A549 (cell line): ENCODE measurements around the gene SUMF1. TPM values are rescaled to one million over a fixed set of nuclear protein-coding genes. Genes with fewer than 3 reads are reported as not detected.

ENCODE experiments used
- ATAC-seq, 2 experiments: fragments of 200-7000 bp in 1 of 2; fragments of >200 bp in 1 of 2; cut with Nextera tagmentation in 1 of 2; cut with Tn5 transposase in 1 of 2; 3 replicates each; pipeline versions ENCODE4 v1.8.0 to v1.9.1; 2018 to 2020; ENCODE audit warnings: mild to moderate bottlenecking in 1 of 2, moderate library complexity in 1 of 2
- CTCF ChIA-PET: fragments of 300-600 bp; sonication (Branson Sonifier 250); formaldehyde crosslinking; extraction: SDS; loops from one replicate; lab custom pipeline; 2021; ENCODE audit warnings: antibody characterized with exemption, inconsistent platforms; lab: Yijun Ruan, JAX
- POLR2A ChIA-PET: fragments of 350-600 bp; formaldehyde crosslinking; extraction: SDS; loops from one replicate; lab custom pipeline; 2021; ENCODE audit warnings: antibody characterized with exemption, inconsistent platforms; lab: Yijun Ruan, JAX
- DNase-seq, 2 experiments: peaks; one replicate each; pipeline versions ENCODE4 v3.0.0 to v3.0.0-alpha.2; 2011 to 2016; ENCODE audit warnings: low read depth in 1 of 2, low spot score in 1 of 2
- FAIRE-seq: peaks from 2 replicates; lab custom pipeline; 2011; peaks lifted over from hg19 to GRCh38; lab: Jason Lieb, UNC
- H3K27ac ChIP-seq, 2 experiments: fragments of >200 bp; sonication (Bioruptor Twin); formaldehyde crosslinking; 3 replicates each; pipeline ENCODE4 v1.5.1; 2016 to 2017
- H3K4me1 ChIP-seq: fragments of >200 bp; sonication (Bioruptor Twin); formaldehyde crosslinking; 3 replicates; pipeline ENCODE4 v1.6.1; 2016
- H3K4me2 ChIP-seq: fragments of >200 bp; sonication (Bioruptor Twin); formaldehyde crosslinking; 3 replicates; pipeline ENCODE4 v1.6.1; 2016
- H3K4me3 ChIP-seq: fragments of >200 bp; sonication (Bioruptor Twin); formaldehyde crosslinking; 3 replicates; pipeline ENCODE4 v1.5.1; 2016
- H3K9me3 ChIP-seq: fragments of >200 bp; sonication (Bioruptor Twin); formaldehyde crosslinking; 3 replicates; pipeline ENCODE4 v1.6.1; 2016
- CBX8 ChIP-seq: fragments of 200-600 bp; sonication (generic); IDR thresholded peaks from 2 replicates; pipeline ENCODE4 v1.6.1; 2016
- CEBPB ChIP-seq, 2 experiments: fragments of >200 bp in 1 of 2; sonication (Bioruptor Twin) in 1 of 2; formaldehyde crosslinking in 1 of 2; IDR thresholded peaks; 2 replicates each; pipeline ENCODE4 v1.6.1; 2012 to 2016
- CHD4 ChIP-seq: fragments of 200-600 bp; sonication (generic); IDR thresholded peaks from 2 replicates; pipeline ENCODE4 v1.6.1; 2016; ENCODE audit warnings: antibody characterized with exemption, mild to moderate bottlenecking, borderline replicate concordance
- EHMT2 ChIP-seq: fragments of 200-600 bp; sonication (generic); IDR thresholded peaks from 2 replicates; pipeline ENCODE4 v1.6.1; 2016; ENCODE audit warnings: antibody characterized with exemption, low read depth, mild to moderate bottlenecking, moderate library complexity
- ELK1 ChIP-seq: fragments of 150-350 bp; IDR thresholded peaks from 2 replicates; pipeline ENCODE4 v1.6.1; 2014; ENCODE audit warnings: low read depth, mild to moderate bottlenecking, low read length
- EP300 ChIP-seq, 2 experiments: fragments of >200 bp; sonication (Bioruptor Twin); formaldehyde crosslinking; IDR thresholded peaks; 2 replicates in 1 of 2; 3 replicates in 1 of 2; pipeline ENCODE4 v1.6.1; 2016 to 2017
- FOSB ChIP-seq: fragments of 250-450 bp; sonication (Bioruptor Pico); IDR thresholded peaks from 2 replicates; pipeline ENCODE4 v1.5.0; 2020; ENCODE audit warnings: mild to moderate bottlenecking, moderate library complexity
- HDAC2 ChIP-seq: fragments of 200-600 bp; sonication (generic); IDR thresholded peaks from 2 replicates; pipeline ENCODE4 v1.6.1; 2016
- HEYL ChIP-seq: fragments of 250-450 bp; sonication (Bioruptor Pico); IDR thresholded peaks from 2 replicates; pipeline ENCODE4 v1.8.0; 2021; ENCODE audit warnings: mild to moderate bottlenecking, moderate library complexity
- HOXB5 ChIP-seq: fragments of 250-450 bp; sonication (Bioruptor Pico); IDR thresholded peaks from 2 replicates; pipeline ENCODE4 v1.5.0; 2020; ENCODE audit warnings: mild to moderate bottlenecking, moderate library complexity
- JUN ChIP-seq, 2 experiments: fragments of >200 bp; sonication (Bioruptor Twin); formaldehyde crosslinking; IDR thresholded peaks; 2 replicates in 1 of 2; 3 replicates in 1 of 2; pipeline ENCODE4 v1.6.1; 2016 to 2017
- JUNB ChIP-seq: fragments of >200 bp; sonication (Bioruptor Twin); formaldehyde crosslinking; IDR thresholded peaks from 2 replicates; pipeline ENCODE4 v1.6.1; 2016
- KDM1A ChIP-seq: fragments of 200-600 bp; sonication (generic); IDR thresholded peaks from 2 replicates; pipeline ENCODE4 v1.6.1; 2016; ENCODE audit warnings: low read depth, mild to moderate bottlenecking
- MYC ChIP-seq: IDR thresholded peaks from 2 replicates; pipeline ENCODE4 v1.6.1; 2012; ENCODE audit warnings: mild to moderate bottlenecking, inconsistent platforms, low read length, improper control_type of control experiment, borderline replicate concordance
- NPAS2 ChIP-seq: fragments of 250-450 bp; sonication (Bioruptor Pico); IDR thresholded peaks from 2 replicates; pipeline ENCODE4 v1.8.0; 2022; ENCODE audit warnings: mild to moderate bottlenecking, moderate library complexity, borderline replicate concordance
- NR3C1 ChIP-seq: fragments of >200 bp; sonication (Bioruptor Twin); formaldehyde crosslinking; IDR thresholded peaks from 3 replicates; pipeline ENCODE4 v1.6.1; 2017
- PHF8 ChIP-seq: fragments of 200-600 bp; sonication (generic); IDR thresholded peaks from 2 replicates; pipeline ENCODE4 v1.6.1; 2016; ENCODE audit warnings: low read depth, mild to moderate bottlenecking, antibody characterized with exemption, moderate library complexity, borderline replicate concordance
- RAD21 ChIP-seq, 2 experiments: fragments of >200 bp in 1 of 2; sonication (Bioruptor Twin) in 1 of 2; formaldehyde crosslinking in 1 of 2; IDR thresholded peaks in 1 of 2; conservative IDR thresholded peaks in 1 of 2; 2 replicates in 1 of 2; 3 replicates in 1 of 2; pipeline ENCODE4 v1.6.1; 2012 to 2018; ENCODE audit warnings: inconsistent platforms in 1 of 2
- RNF2 ChIP-seq: fragments of 200-600 bp; sonication (generic); IDR thresholded peaks from 2 replicates; pipeline ENCODE4 v1.6.1; 2016; ENCODE audit warnings: low read depth, mild to moderate bottlenecking, antibody characterized with exemption, moderate library complexity, borderline replicate concordance
- SMC3 ChIP-seq: fragments of >200 bp; sonication (Bioruptor Twin); formaldehyde crosslinking; IDR thresholded peaks from 3 replicates; pipeline ENCODE4 v1.6.1; 2018; ENCODE audit warnings: inconsistent platforms
- ZNF302 ChIP-seq: fragments of 250-450 bp; sonication (Bioruptor Pico); IDR thresholded peaks from 2 replicates; pipeline ENCODE4 v1.9.0; 2021; ENCODE audit warnings: inconsistent platforms, mild to moderate bottlenecking, moderate library complexity
- WGBS: methylation state at CpG from one replicate; pipeline ENCODE4 v1.1.6; 2017; ENCODE audit errors: missing lambda C conversion rate; 5-methylcytosine and 5-hydroxymethylcytosine counted together
- polyA plus RNA-seq, 4 experiments: library from polyadenylated mRNA; depleted of rRNA in 3 of 4; stranded (reverse); fragments of >200 nt; fragmentation: RNase III in 1 of 4; extraction: RNeasy Plus Mini Kit Qiagen cat#74134 plus additional on column Dnase treatment in 1 of 4; gene quantifications; 2 replicates in 3 of 4; 3 replicates in 1 of 4; pipeline ENCODE4 v1.2.3, GENCODE V29; 2011 to 2017
- TF ChIP-seq, protein P1 (sequence below): fragments of 450-650 bp; IDR thresholded peaks from 2 replicates; pipeline ENCODE4 v1.6.1; 2014; ENCODE audit warnings: antibody characterized with exemption
- TF ChIP-seq, protein P2 (sequence below): IDR thresholded peaks from 2 replicates; pipeline ENCODE4 v1.6.1; 2012
- TF ChIP-seq, protein P3 (sequence below): IDR thresholded peaks from 2 replicates; pipeline ENCODE4 v1.6.1; 2012
- TF ChIP-seq, protein P4 (sequence below): IDR thresholded peaks from 2 replicates; pipeline ENCODE4 v1.6.1; 2012; ENCODE audit warnings: low read depth, borderline replicate concordance
- TF ChIP-seq, protein P5 (sequence below): fragments of 200-600 bp; sonication (generic); IDR thresholded peaks from 2 replicates; pipeline ENCODE4 v1.6.1; 2016; ENCODE audit warnings: antibody characterized with exemption, mild to moderate bottlenecking, moderate library complexity

SUMF1 gene
- polyA plus RNA-seq, 2 of the 4 experiments (the other 2 are of a cell fraction): 20.9 to 25.4 TPM

GRCh38 chr3:4504340-4505261 is 37.5 kb upstream of the SUMF1 start:
- TF ChIP-seq NR3C1: no peak
- TF ChIP-seq RNF2: no peak
- no peak for TF ChIP-seq CEBPB (IDR thresholded peaks at IDR 0.05)
- TF ChIP-seq CHD4: no peak
- TF ChIP-seq, protein P1, sequence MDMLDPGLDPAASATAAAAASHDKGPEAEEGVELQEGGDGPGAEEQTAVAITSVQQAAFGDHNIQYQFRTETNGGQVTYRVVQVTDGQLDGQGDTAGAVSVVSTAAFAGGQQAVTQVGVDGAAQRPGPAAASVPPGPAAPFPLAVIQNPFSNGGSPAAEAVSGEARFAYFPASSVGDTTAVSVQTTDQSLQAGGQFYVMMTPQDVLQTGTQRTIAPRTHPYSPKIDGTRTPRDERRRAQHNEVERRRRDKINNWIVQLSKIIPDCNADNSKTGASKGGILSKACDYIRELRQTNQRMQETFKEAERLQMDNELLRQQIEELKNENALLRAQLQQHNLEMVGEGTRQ: no peak
- no peak for TF ChIP-seq HEYL (CRISPR knock-in tag)
- no peak for TF ChIP-seq JUN (IDR thresholded peaks at IDR 0.05)
- no peak for TF ChIP-seq HDAC2
- TF ChIP-seq NPAS2 (CRISPR knock-in tag): no peak
- no peak for TF ChIP-seq EHMT2
- TF ChIP-seq, protein P2, sequence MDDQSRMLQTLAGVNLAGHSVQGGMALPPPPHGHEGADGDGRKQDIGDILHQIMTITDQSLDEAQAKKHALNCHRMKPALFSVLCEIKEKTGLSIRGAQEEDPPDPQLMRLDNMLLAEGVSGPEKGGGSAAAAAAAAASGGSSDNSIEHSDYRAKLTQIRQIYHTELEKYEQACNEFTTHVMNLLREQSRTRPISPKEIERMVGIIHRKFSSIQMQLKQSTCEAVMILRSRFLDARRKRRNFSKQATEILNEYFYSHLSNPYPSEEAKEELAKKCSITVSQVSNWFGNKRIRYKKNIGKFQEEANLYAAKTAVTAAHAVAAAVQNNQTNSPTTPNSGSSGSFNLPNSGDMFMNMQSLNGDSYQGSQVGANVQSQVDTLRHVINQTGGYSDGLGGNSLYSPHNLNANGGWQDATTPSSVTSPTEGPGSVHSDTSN: no peak
- TF ChIP-seq ZNF302 (CRISPR knock-in tag): no peak
- TF ChIP-seq KDM1A: no peak
- no peak for TF ChIP-seq FOSB (CRISPR knock-in tag)
- no peak for TF ChIP-seq RAD21 (conservative IDR thresholded peaks at IDR 0.05 in 1 of 2, IDR thresholded peaks at IDR 0.05 in 1 of 2)
- TF ChIP-seq ELK1: no peak
- TF ChIP-seq EP300 (IDR thresholded peaks at IDR 0.05): no peak
- TF ChIP-seq, protein P3, sequence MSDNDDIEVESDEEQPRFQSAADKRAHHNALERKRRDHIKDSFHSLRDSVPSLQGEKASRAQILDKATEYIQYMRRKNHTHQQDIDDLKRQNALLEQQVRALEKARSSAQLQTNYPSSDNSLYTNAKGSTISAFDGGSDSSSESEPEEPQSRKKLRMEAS: no peak
- no peak for TF ChIP-seq HOXB5 (CRISPR knock-in tag)
- TF ChIP-seq, protein P4, sequence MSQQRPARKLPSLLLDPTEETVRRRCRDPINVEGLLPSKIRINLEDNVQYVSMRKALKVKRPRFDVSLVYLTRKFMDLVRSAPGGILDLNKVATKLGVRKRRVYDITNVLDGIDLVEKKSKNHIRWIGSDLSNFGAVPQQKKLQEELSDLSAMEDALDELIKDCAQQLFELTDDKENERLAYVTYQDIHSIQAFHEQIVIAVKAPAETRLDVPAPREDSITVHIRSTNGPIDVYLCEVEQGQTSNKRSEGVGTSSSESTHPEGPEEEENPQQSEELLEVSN: no peak
- WGBS: 72% methylated on average over 14 of the region's 14 CpGs
- no peak for ATAC-seq
- ChIA-PET POLR2A (interaction anchor here (0.5 to 1.6 kb wide), 2 partner anchors 11 kb away, joined by 3 to 9 read pairs; partner anchors contain the start of gene ITPR1), CTCF (interaction anchor here (1.0 kb wide), 1 partner anchor 21 kb away, joined by 3 read pairs; no protein-coding TSS in a partner anchor)
- no peak for DNase-seq
- no peak for FAIRE-seq
- H3K4me2 ChIP-seq: no peak overlapping the region
- H3K4me1 ChIP-seq: no peaks in the 10 kb centered on the region
- H3K27ac ChIP-seq: no peak overlapping the region
- H3K9me3 ChIP-seq: no peaks in the 10 kb centered on the region
- no peak overlapping the region for H3K4me3 ChIP-seq

DNA sequence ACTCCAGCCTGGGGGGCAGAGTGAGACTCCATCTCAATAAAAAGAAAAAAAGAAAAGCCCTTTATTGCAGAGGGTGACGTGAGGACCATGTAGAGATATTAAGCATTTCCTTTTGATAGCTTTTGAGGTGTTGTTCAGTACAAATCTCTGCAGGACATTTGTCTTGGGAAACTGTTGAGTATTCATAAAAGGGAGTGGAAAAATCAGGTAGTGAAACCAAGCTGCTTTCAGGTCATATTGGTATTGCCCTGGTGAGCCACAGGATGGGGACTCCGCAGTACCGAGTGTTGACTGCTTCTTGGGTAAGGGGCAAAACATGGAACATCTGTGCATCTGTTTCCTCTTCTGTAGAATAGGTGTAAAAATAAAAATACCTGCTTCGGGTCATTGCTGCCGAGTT is 36.0 kb upstream of the SUMF1 start:
- Histone ChIP-seq H3K9me3 (no peaks in the 10 kb centered on the region), H3K4me1 (no peaks in the 10 kb centered on the region), H3K4me3 (no peak overlapping the region), H3K4me2 (no peak overlapping the region), H3K27ac (no peak overlapping the region)
- no peak for FAIRE-seq
- POLR2A ChIA-PET: interaction anchor here (2.0 kb wide), 1 partner anchor 10 kb away, joined by 10 read pairs; the partner anchor contains the start of gene ITPR1
- 82% methylated on average over 5 of the region's 5 CpGs for WGBS
- ATAC-seq: no peak
- no peak for DNase-seq
- CTCF ChIA-PET: interaction anchor here (1.0 kb wide), 1 partner anchor 131 kb away, joined by 3 read pairs; no protein-coding TSS in a partner anchor
- TF ChIP-seq NR3C1 (no peak), MYC (no peak), JUNB (no peak), PHF8 (no peak), SMC3 (no peak), CBX8 (no peak)
- TF ChIP-seq, protein P5, sequence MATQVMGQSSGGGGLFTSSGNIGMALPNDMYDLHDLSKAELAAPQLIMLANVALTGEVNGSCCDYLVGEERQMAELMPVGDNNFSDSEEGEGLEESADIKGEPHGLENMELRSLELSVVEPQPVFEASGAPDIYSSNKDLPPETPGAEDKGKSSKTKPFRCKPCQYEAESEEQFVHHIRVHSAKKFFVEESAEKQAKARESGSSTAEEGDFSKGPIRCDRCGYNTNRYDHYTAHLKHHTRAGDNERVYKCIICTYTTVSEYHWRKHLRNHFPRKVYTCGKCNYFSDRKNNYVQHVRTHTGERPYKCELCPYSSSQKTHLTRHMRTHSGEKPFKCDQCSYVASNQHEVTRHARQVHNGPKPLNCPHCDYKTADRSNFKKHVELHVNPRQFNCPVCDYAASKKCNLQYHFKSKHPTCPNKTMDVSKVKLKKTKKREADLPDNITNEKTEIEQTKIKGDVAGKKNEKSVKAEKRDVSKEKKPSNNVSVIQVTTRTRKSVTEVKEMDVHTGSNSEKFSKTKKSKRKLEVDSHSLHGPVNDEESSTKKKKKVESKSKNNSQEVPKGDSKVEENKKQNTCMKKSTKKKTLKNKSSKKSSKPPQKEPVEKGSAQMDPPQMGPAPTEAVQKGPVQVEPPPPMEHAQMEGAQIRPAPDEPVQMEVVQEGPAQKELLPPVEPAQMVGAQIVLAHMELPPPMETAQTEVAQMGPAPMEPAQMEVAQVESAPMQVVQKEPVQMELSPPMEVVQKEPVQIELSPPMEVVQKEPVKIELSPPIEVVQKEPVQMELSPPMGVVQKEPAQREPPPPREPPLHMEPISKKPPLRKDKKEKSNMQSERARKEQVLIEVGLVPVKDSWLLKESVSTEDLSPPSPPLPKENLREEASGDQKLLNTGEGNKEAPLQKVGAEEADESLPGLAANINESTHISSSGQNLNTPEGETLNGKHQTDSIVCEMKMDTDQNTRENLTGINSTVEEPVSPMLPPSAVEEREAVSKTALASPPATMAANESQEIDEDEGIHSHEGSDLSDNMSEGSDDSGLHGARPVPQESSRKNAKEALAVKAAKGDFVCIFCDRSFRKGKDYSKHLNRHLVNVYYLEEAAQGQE: no peak
